K562 (cell line): ENCODE measurements around the gene ZBED2.

ENCODE experiments used
- CHCHD3 ChIP-seq: fragments of 250-450 bp; sonication (Bioruptor Pico); IDR thresholded peaks from 2 replicates; pipeline ENCODE4 v2.1.2; 2022; ENCODE audit warnings: mild to moderate bottlenecking
- CREM ChIP-seq: IDR thresholded peaks from 2 replicates; pipeline ENCODE4 v1.6.1; 2014; ENCODE audit warnings: antibody characterized with exemption, low read depth
- CTCF ChIP-seq, 3 experiments: IDR thresholded peaks in 2 of 3; conservative IDR thresholded peaks in 1 of 3; 2 replicates each; pipeline ENCODE4 v1.5.1; 2011 to 2012; ENCODE audit warnings: low read length in 3 of 3, mild to moderate bottlenecking in 3 of 3, control low read depth in 2 of 3, improper control_type of control experiment in 1 of 3, inconsistent platforms in 1 of 3, low read depth in 1 of 3, mixed read lengths in 1 of 3, moderate library complexity in 1 of 3; ENCODE audit not compliant: insufficient read depth in 2 of 3
- JUND ChIP-seq, 2 experiments: IDR thresholded peaks; 2 replicates in 1 of 2; 3 replicates in 1 of 2; pipeline ENCODE4 v1.6.1; 2011; ENCODE audit warnings: borderline replicate concordance in 2 of 2, low read depth in 2 of 2, low read length in 2 of 2, improper control_type of control experiment in 1 of 2, missing biosample characterization in 1 of 2, missing genetic modification characterization in 1 of 2, missing genetic modification reagents in 1 of 2
- PCBP2 ChIP-seq: fragments of 200-400 bp; formaldehyde crosslinking; IDR thresholded peaks from 2 replicates; pipeline ENCODE4 v1.6.1; 2018; ENCODE audit warnings: low read length, low read depth, mild to moderate bottlenecking, moderate library complexity; ENCODE audit not compliant: poor library complexity, severe bottlenecking
- POLR2A ChIP-seq: fragments of 450-650 bp; conservative IDR thresholded peaks from 2 replicates; pipeline ENCODE4 v1.6.1; 2016

DNA sequence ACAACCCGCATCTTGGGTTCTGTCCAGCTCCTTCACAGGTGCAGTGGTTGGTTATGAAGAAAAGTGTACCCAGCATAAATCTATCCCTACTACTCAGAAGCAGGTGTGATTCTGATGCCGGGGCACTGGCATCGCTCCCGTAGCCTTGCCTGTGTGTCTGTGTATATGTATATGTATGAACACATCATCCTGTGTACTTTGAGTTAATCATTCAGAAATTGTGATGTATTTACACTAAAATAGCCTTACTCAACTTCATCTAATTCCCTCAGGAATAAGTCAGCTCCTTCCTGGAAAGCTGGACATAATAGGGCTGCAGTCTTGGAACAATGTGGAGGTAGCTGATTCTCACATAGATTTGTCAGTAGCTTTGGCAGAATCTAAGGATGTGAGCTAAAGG, 6.7 kb upstream of the ZBED2 start:
- TF ChIP-seq CHCHD3, result no peak
- TF ChIP-seq CTCF (IDR thresholded peaks at IDR 0.05 in 2 of 3, conservative IDR thresholded peaks at IDR 0.05 in 1 of 3; ENCODE audit: insufficient read depth in 2 of 3, low read depth in 1 of 3, low read length in 3 of 3), result no peak
- TF ChIP-seq CREM, result no peak
- TF ChIP-seq PCBP2, result no peak
- TF ChIP-seq POLR2A, result no peak
- TF ChIP-seq JUND (IDR thresholded peaks at IDR 0.05; ENCODE audit: borderline replicate concordance, low read depth, low read length), result no peak
- TF ChIP-seq JUND (tag; IDR thresholded peaks at IDR 0.05; ENCODE audit: borderline replicate concordance, low read depth, low read length), result no peak
